Parathyroid adenoma (tissue), 2 donors: ENCODE data around the gene CXXC5.

Experiments used
- H2AFZ ChIP-seq: fragments of 300-600 bp; sonication (generic); one replicate; pipeline ENCODE4 v1.7.0; 2017; ENCODE audit warnings: antibody characterized with exemption, mild to moderate bottlenecking
- H3K27ac ChIP-seq: fragments of 300-600 bp; sonication (generic); one replicate; pipeline ENCODE4 v1.7.0; 2017
- H3K27me3 ChIP-seq: fragments of 300-600 bp; sonication (generic); one replicate; pipeline ENCODE4 v1.7.0; 2017; ENCODE audit warnings: low read length; ENCODE audit not compliant: control insufficient read depth, insufficient read depth
- H3K36me3 ChIP-seq: fragments of 300-600 bp; sonication (generic); one replicate; pipeline ENCODE4 v1.7.0; 2017; ENCODE audit warnings: low read length; ENCODE audit not compliant: control insufficient read depth, insufficient read depth
- H3K4me1 ChIP-seq: fragments of 300-600 bp; sonication (generic); one replicate; pipeline ENCODE4 v1.7.0; 2017; ENCODE audit warnings: control low read depth
- H3K4me2 ChIP-seq: fragments of 300-600 bp; sonication (generic); one replicate; pipeline ENCODE4 v1.7.0; 2017; ENCODE audit warnings: low read length
- H3K4me3 ChIP-seq: fragments of 300-600 bp; sonication (generic); one replicate; pipeline ENCODE4 v1.7.0; 2017; ENCODE audit warnings: low read depth, low read length
- H3K79me2 ChIP-seq: fragments of 300-600 bp; sonication (generic); one replicate; pipeline ENCODE4 v1.7.0; 2017; ENCODE audit warnings: control low read depth
- H3K9ac ChIP-seq: fragments of 300-600 bp; sonication (generic); one replicate; pipeline ENCODE4 v1.7.0; 2017; ENCODE audit warnings: mild to moderate bottlenecking
- H3K9me3 ChIP-seq: fragments of 300-600 bp; sonication (generic); one replicate; pipeline ENCODE4 v1.7.0; 2017; ENCODE audit warnings: low read length; ENCODE audit not compliant: control insufficient read depth
- CTCF ChIP-seq: fragments of 300-600 bp; sonication (generic); IDR thresholded peaks from one replicate; pipeline ENCODE4 v1.7.0; 2017; ENCODE audit warnings: antibody characterized with exemption, mild to moderate bottlenecking
- donor health status: primary hyperparathyroidism.

CXXC5 gene

GRCh38 chr5:139638090-139638735 is 9.9 kb upstream of the CXXC5 start:
- H3K27ac ChIP-seq = peak overlapping the region; percentile 90
- H3K79me2 ChIP-seq = peaks cover 14% of the 10 kb centered on the region
- H3K36me3 ChIP-seq = no peaks in the 10 kb centered on the region
- H3K27me3 ChIP-seq = no peaks in the 10 kb centered on the region
- H3K9me3 ChIP-seq = no peaks in the 10 kb centered on the region
- H3K4me1 ChIP-seq = peaks cover 59% of the 10 kb centered on the region
- H3K4me2 ChIP-seq = peak overlapping the region; percentile 80
- peak overlapping the region; percentile 9 for H3K9ac ChIP-seq
- H3K4me3 ChIP-seq = peak overlapping the region; percentile 41
- peak overlapping the region; percentile 80 for H2AFZ ChIP-seq
- TF ChIP-seq CTCF = no peak

DNA sequence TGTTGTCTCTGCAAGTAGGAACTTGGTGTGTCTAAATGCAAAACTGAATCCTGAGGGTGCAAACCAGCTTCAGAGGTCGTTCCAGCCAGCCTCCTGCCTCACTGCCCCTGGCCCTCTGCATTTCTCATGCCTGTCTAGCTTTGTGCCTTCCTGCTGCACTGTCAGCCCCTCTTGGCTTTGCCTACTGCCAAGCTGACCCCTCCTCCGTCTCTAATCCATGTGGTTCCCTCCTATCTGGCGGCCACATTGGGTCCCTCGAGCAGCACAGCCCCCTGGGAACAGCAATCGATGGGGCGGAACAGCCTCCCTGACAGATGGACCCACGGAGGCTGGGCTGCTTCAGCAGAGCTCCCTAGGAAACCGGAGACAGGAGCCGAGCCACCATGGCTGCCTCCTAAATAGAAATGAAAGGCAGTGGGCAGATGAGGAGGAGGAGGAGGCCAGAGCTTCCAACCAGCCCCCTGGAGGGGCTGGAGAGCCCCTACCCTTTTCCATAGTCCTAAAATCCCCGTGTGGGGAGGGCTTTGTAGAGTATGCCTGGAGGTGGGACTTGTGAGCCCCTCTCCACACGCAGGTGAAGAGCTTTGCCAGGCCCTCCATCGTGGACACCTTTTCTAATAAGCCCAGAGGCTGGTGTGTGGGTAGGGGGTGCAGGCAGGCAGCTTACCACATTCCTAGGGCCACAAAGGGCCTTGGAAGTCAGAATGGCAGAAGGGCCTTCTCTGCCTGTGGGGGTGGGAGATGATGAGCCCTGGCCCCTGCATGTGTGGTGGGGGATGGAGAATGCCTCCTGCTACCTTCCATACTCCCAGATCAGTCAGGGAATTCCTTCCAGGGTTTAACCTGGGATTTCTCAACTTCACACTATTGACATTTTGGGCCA is 9.2 kb upstream of the CXXC5 start:
- no peak overlapping the region for H3K4me3 ChIP-seq
- no peaks in the 10 kb centered on the region for H3K9me3 ChIP-seq
- H2AFZ ChIP-seq = no peak overlapping the region
- peaks cover 10% of the 10 kb centered on the region for H3K79me2 ChIP-seq
- no peak overlapping the region for H3K9ac ChIP-seq
- peaks cover 60% of the 10 kb centered on the region for H3K4me1 ChIP-seq
- H3K27me3 ChIP-seq = no peaks in the 10 kb centered on the region
- H3K27ac ChIP-seq = peak overlapping the region; percentile 90
- peak overlapping the region; percentile 1 for H3K4me2 ChIP-seq
- TF ChIP-seq CTCF = no peak
- no peaks in the 10 kb centered on the region for H3K36me3 ChIP-seq

- Histone ChIP-seq H3K27ac (peak overlapping the region; percentile 32), H3K4me1 (peaks cover 58% of the 10 kb centered on the region), H3K9me3 (no peaks in the 10 kb centered on the region), H3K27me3 (no peaks in the 10 kb centered on the region), H3K79me2 (peaks cover 7% of the 10 kb centered on the region), H3K36me3 (no peaks in the 10 kb centered on the region), H3K4me3 (no peak overlapping the region), H3K9ac (no peak overlapping the region), H3K4me2 (no peak overlapping the region), H2AFZ (no peak overlapping the region)
- no peak for TF ChIP-seq CTCF
Observed at GRCh38 chr5:139639619-139640380, 8.3 kb upstream of the CXXC5 start.

DNA sequence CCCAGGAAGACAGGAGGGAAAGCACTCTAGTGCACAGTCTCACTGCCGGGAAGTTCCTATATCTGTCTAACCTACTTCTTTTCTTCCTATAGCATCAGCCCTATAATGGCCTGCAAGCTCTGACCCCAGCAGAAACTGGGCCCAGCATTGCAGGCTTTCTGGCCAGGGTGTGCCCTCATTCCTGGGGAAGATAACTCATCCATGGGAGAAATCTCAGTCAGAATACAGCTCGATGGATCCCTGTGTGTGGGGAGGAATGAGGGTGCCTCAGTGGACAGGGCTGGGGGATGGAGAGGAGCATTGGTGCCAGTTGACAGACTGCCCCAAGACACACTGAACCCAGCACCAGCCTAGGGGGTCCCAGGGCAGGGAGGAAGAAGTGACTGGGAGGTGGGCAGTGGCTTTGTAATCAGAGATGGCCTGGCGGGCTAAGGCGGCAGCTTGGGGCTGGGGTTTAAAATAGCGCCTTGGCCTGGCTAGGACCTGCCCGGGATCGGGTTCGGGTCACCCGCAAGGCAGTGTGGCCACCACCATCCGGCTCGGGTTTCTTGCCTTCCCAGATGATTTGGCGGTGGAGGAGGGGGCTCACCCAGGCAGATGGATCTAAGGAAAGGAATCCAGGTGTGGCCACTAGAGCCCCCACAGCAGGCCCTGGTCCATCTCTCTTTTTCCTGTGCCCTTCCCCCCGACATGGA is 7.6 kb upstream of the CXXC5 start:
- Histone ChIP-seq H3K27ac (peak overlapping the region; percentile 32), H3K4me3 (no peak overlapping the region), H3K4me2 (no peak overlapping the region), H2AFZ (no peak overlapping the region), H3K36me3 (no peaks in the 10 kb centered on the region), H3K79me2 (peaks cover 5% of the 10 kb centered on the region), H3K9ac (no peak overlapping the region), H3K4me1 (peaks cover 57% of the 10 kb centered on the region), H3K9me3 (no peaks in the 10 kb centered on the region), H3K27me3 (no peaks in the 10 kb centered on the region)
- TF ChIP-seq CTCF = no peak
